Thyroid gland (tissue), 4 donors: Measurements from ENCODE around the gene NTN3. TPM values are rescaled to one million over a fixed set of nuclear protein-coding genes. Genes with fewer than 3 reads are reported as not detected.

Source experiments
- DNase-seq, 2 donors: peaks; one replicate each; pipeline ENCODE4 v3.0.0-alpha.2; 2019
- H3K27ac ChIP-seq, 3 donors: fragments of 200-600 bp; sonication (generic); 1 replicate in 2 of 3; 2 replicates in 1 of 3; pipeline ENCODE4 v1.5.1; 2016 to 2019; ENCODE audit warnings: mild to moderate bottlenecking in 1 of 3, moderate library complexity in 1 of 3
- H3K27me3 ChIP-seq: fragments of 200-600 bp; sonication (generic); one replicate; pipeline ENCODE4 v1.5.1; 2019
- H3K36me3 ChIP-seq, 2 donors: fragments of 200-600 bp; sonication (generic); one replicate each; pipeline ENCODE4 v1.5.1; 2016 to 2019
- H3K4me1 ChIP-seq, 2 donors: fragments of 200-600 bp; sonication (generic); one replicate each; pipeline ENCODE4 v1.5.1; 2017 to 2019
- H3K4me3 ChIP-seq, 3 donors: fragments of 200-600 bp; sonication (generic); replicated peaks in 1 of 3; 1 replicate in 2 of 3; 2 replicates in 1 of 3; pipeline ENCODE4 v1.5.1; 2016; ENCODE audit warnings: mild to moderate bottlenecking in 1 of 3
- H3K9me3 ChIP-seq: fragments of 200-600 bp; sonication (generic); one replicate; pipeline ENCODE4 v1.5.1; 2017
- CTCF ChIP-seq, 6 experiments: fragments of 200-600 bp in 3 of 6; fragments of 450-650 bp in 3 of 6; sonication (generic) in 3 of 6; IDR thresholded peaks; one replicate each; pipeline ENCODE4 v1.5.1; 2016 to 2019; ENCODE audit warnings: antibody characterized with exemption in 6 of 6, mild to moderate bottlenecking in 2 of 6, inconsistent platforms in 1 of 6, moderate library complexity in 1 of 6
- POLR2A ChIP-seq, 2 donors: fragments of 450-650 bp; IDR thresholded peaks; one replicate each; pipeline ENCODE4 v1.6.1; 2017; ENCODE audit warnings: antibody characterized with exemption in 2 of 2, mild to moderate bottlenecking in 2 of 2, moderate library complexity in 1 of 2
- WGBS, 2 donors: methylation state at CpG; one replicate each; pipeline ENCODE4 v1.1.5; 2017; 5-methylcytosine and 5-hydroxymethylcytosine counted together
- intact Hi-C: fragments of 100-400 bp; cut with DNase I; formaldehyde crosslinking; loops from one replicate; pipeline ENCODE4 v1.15.1; 2023
- total RNA-seq, 4 donors: library from RNA; depleted of rRNA; stranded (reverse); fragments of >200 nt; gene quantifications; one replicate each; pipeline ENCODE4 v1.2.3, GENCODE V29; 2016

NTN3 gene
- total RNA-seq, 4 donors from 2014 or later, result 0.13 to 0.63 (median 0.56) TPM; not detected in 1

- intact Hi-C loops, result no loop called here
- H3K27me3 ChIP-seq, result no peaks in the 10 kb centered on the region
- H3K4me1 ChIP-seq, result no peaks in the 10 kb centered on the region
- DNase-seq, result no peak
- TF ChIP-seq POLR2A (IDR thresholded peaks at IDR 0.05) (no peak), CTCF (IDR thresholded peaks at IDR 0.05) (no peak)
- no peak overlapping the region for H3K27ac ChIP-seq
- WGBS, 2 donors, result 96 to 97% methylated on average over 8 of the region's 8 CpGs
- H3K4me3 ChIP-seq, result no peak overlapping the region
- H3K36me3 ChIP-seq, result no peaks in the 10 kb centered on the region
- no peaks in the 10 kb centered on the region for H3K9me3 ChIP-seq
Measured at GRCh38 chr16:2452650-2453049, 18.4 kb upstream of the NTN3 start.

- intact Hi-C loops, result no loop called here
- no peak overlapping the region for H3K27ac ChIP-seq
- no peaks in the 10 kb centered on the region for H3K9me3 ChIP-seq
- WGBS, 2 donors, result 93 to 94% methylated on average over 24 to 28 of the region's 28 CpGs
- no peaks in the 10 kb centered on the region for H3K27me3 ChIP-seq
- H3K4me1 ChIP-seq, result peaks cover 11% of the 10 kb centered on the region in 2 donors
- no peak for DNase-seq
- H3K36me3 ChIP-seq, result no peaks in the 10 kb centered on the region
- TF ChIP-seq CTCF (IDR thresholded peaks at IDR 0.05), result no peak
- no peak overlapping the region for H3K4me3 ChIP-seq
Measured at GRCh38 chr16:2455081-2455845, 15.8 kb upstream of the NTN3 start.

- Histone ChIP-seq H3K27me3 (no peaks in the 10 kb centered on the region), H3K9me3 (no peaks in the 10 kb centered on the region), H3K36me3 (no peaks in the 10 kb centered on the region), H3K4me1 (peaks cover 13 to 14% of the 10 kb centered on the region in 2 donors), H3K4me3 (no peak overlapping the region), H3K27ac (no peak overlapping the region)
- intact Hi-C loops, result no loop called here
- 95 to 98% methylated on average over 10 to 17 of the region's 21 CpGs for WGBS, 2 donors
- DNase-seq, result no peak
- TF ChIP-seq CTCF (IDR thresholded peaks at IDR 0.05) (no peak), POLR2A (IDR thresholded peaks at IDR 0.05) (no peak)
Measured at GRCh38 chr16:2456551-2457153, 14.4 kb upstream of the NTN3 start.

GRCh38 chr16:2457267-2457666 is 13.8 kb upstream of the NTN3 start:
- Histone ChIP-seq H3K4me1 (peaks cover 13 to 14% of the 10 kb centered on the region in 2 donors), H3K4me3 (no peak overlapping the region), H3K9me3 (no peaks in the 10 kb centered on the region), H3K27ac (no peak overlapping the region), H3K27me3 (no peaks in the 10 kb centered on the region), H3K36me3 (no peaks in the 10 kb centered on the region)
- 85% methylated on average over 13 of the region's 13 CpGs for WGBS, 2 donors
- no peak for TF ChIP-seq POLR2A (IDR thresholded peaks at IDR 0.05)
- TF ChIP-seq CTCF (IDR thresholded peaks at IDR 0.05), result no peak
- DNase-seq, result no peak
- intact Hi-C loops, result no loop called here

- intact Hi-C loops, result no loop called here
- WGBS, 2 donors, result 71 to 77% methylated on average over 7 of the region's 7 CpGs
- TF ChIP-seq POLR2A (IDR thresholded peaks at IDR 0.05), result no peak
- no peak for TF ChIP-seq CTCF (IDR thresholded peaks at IDR 0.05)
- Histone ChIP-seq H3K36me3 (no peaks in the 10 kb centered on the region), H3K27ac (no peak overlapping the region), H3K27me3 (no peaks in the 10 kb centered on the region), H3K4me1 (peaks cover 13 to 14% of the 10 kb centered on the region in 2 donors), H3K9me3 (no peaks in the 10 kb centered on the region), H3K4me3 (no peak overlapping the region)
- no peak for DNase-seq
Measured at GRCh38 chr16:2457946-2458345, 13.2 kb upstream of the NTN3 start.
